ENCODE measurements around the gene NBEAL2.
"Not testable (repeated sequence)": the region's sequence is repeated elsewhere in the genome, so short reads cannot be mapped to it uniquely, and the experiment has no call there.

NBEAL2 gene

DNA sequence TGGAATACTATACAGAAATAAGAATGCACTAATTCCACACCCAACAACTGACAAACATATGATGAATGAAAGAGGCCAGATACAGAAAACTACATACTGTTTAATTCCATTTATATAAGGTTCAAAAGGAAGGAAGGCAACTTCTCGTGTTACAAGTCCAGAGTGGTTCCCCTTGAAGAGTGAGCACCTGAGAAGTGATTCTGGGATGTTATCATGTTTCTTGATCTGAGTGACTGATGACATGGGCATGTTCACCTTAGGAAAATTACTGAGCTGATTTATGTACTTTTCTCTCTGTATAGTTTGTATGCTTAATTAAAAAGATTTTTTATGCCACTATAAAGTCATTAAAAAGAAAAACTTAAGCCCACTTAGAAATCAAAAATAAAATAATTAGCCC is 16.5 kb upstream of the NBEAL2 start:
- Histone ChIP-seq H3K4me3 (ENCODE audit: low read depth, low read length) (no peak overlapping the region), H3K27me3 (replicated peaks) (no peaks in the 10 kb centered on the region), H3K36me3 (replicated peaks) (peaks cover 4% of the 10 kb centered on the region), H3K27ac (no peak overlapping the region)
- in situ Hi-C loops (cut with HindIII; ENCODE audit: low pct_ligation_motif_present, low sequenced_read_pairs), result no loop called here
- TF ChIP-seq CTCF (IDR thresholded peaks at IDR 0.05; ENCODE audit: low read depth, low read length, missing control alignments), result no peak
- DNase-seq, result no peak

GRCh38 chr3:46964038-46964590 is 15.4 kb upstream of the NBEAL2 start:
- H3K4me3 ChIP-seq (ENCODE audit: low read depth, low read length); DNase-seq; H3K27me3 ChIP-seq (replicated peaks); H3K27ac ChIP-seq; in situ Hi-C loops (cut with HindIII; ENCODE audit: low pct_ligation_motif_present, low sequenced_read_pairs); H3K36me3 ChIP-seq (replicated peaks): not testable (repeated sequence)

GRCh38 chr3:46965151-46965550 is 14.3 kb upstream of the NBEAL2 start:
- Histone ChIP-seq H3K27ac (no peak overlapping the region), H3K4me3 (ENCODE audit: low read depth, low read length) (no peak overlapping the region), H3K27me3 (replicated peaks) (no peaks in the 10 kb centered on the region), H3K36me3 (replicated peaks) (peaks cover 4% of the 10 kb centered on the region)
- in situ Hi-C loops (cut with HindIII; ENCODE audit: low pct_ligation_motif_present, low sequenced_read_pairs), result no loop called here
- no peak for TF ChIP-seq CTCF (IDR thresholded peaks at IDR 0.05; ENCODE audit: low read depth, low read length, missing control alignments)
- DNase-seq, result no peak

DNA sequence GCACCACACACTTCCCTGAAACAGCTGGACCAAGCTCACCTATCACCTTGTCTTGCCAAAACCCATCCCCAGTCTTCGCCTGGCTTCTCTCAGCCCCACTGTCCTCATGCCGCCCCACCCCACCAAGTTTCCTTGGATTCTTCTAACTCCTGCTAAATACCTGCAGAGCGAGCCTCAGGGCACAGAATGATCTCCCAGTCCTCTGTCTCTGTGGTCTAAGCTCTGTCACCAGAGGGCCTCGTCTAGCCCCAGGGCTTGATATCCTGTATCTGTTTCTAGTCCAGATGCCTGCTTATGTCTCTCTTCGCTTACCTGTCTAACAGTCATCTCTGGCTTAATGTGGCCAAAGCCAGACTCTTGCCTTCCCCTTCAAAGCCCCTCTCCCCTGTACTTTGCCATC is 12.7 kb upstream of the NBEAL2 start:
- in situ Hi-C loops (cut with HindIII; ENCODE audit: low pct_ligation_motif_present, low sequenced_read_pairs), result no loop called here
- no peak overlapping the region for H3K27ac ChIP-seq
- no peak for DNase-seq
- no peak overlapping the region for H3K4me3 ChIP-seq (ENCODE audit: low read depth, low read length)
- H3K27me3 ChIP-seq (replicated peaks), result no peaks in the 10 kb centered on the region
- peaks cover 4% of the 10 kb centered on the region for H3K36me3 ChIP-seq (replicated peaks)
- no peak for TF ChIP-seq CTCF (IDR thresholded peaks at IDR 0.05; ENCODE audit: low read depth, low read length, missing control alignments)

DNA sequence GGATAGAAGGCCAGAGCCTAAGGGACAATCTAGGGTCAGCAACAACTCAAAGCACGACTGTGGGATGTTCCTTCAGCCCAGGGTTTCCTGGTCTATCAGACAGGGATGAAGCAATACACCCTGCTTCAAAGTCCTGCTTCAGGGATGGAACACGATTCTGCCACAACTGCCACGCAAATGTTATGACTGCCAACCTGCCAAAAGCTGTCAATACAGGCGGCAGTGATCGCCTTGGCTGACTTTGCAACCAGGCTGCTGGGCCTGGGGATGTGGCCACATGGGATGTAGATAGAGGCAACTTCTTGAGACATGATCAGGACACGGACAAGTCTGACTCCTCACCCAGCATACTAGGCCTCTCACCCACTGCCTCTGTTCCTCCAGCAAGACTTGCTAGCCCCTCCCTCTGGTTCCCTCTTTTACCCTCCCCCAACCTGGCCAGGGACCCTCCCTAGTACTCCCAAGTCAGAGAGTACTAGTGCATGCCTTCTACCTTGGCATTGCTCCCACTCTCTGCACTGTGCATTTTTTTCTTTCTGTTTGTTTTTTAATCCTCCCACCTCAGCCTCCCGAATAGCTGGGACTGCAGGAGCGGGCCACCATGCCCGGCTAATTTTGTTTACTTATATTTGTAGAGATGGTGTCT is 10.6 kb upstream of the NBEAL2 start:
- Histone ChIP-seq H3K27me3 (replicated peaks) (no peaks in the 10 kb centered on the region), H3K36me3 (replicated peaks) (peaks cover 4% of the 10 kb centered on the region), H3K4me3 (ENCODE audit: low read depth, low read length) (no peak overlapping the region), H3K27ac (no peak overlapping the region)
- no peak for TF ChIP-seq CTCF (IDR thresholded peaks at IDR 0.05; ENCODE audit: low read depth, low read length, missing control alignments)
- in situ Hi-C loops (cut with HindIII; ENCODE audit: low pct_ligation_motif_present, low sequenced_read_pairs), result no loop called here
- no peak for DNase-seq

- no peak for DNase-seq
- TF ChIP-seq CTCF (IDR thresholded peaks at IDR 0.05; ENCODE audit: low read depth, low read length, missing control alignments), result no peak
- Histone ChIP-seq H3K27ac (no peak overlapping the region), H3K27me3 (replicated peaks) (no peaks in the 10 kb centered on the region), H3K36me3 (replicated peaks) (peaks cover 3% of the 10 kb centered on the region), H3K4me3 (ENCODE audit: low read depth, low read length) (no peak overlapping the region)
- in situ Hi-C loops (cut with HindIII; ENCODE audit: low pct_ligation_motif_present, low sequenced_read_pairs), result no loop called here
Measured at GRCh38 chr3:46970391-46971091, 8.9 kb upstream of the NBEAL2 start.
